ENCODE measurements around the gene TCF3. TPM values are rescaled to one million over a fixed set of nuclear protein-coding genes. Genes with fewer than 3 reads are reported as not detected.

The TCF3 gene
- total and polyA plus RNA-seq, 2 of the 8 experiments (the other 6 are each of a cell fraction or from before 2014, with no cell fraction given): 241 to 348 TPM

- no peak for TF ChIP-seq ATF2 (IDR thresholded peaks at IDR 0.05; ENCODE audit: low read length)
- TF ChIP-seq EZH2 (IDR thresholded peaks at IDR 0.05; ENCODE audit: low read depth, low read length, severe bottlenecking): no peak
- no peak for TF ChIP-seq CTCF (IDR thresholded peaks at IDR 0.05; ENCODE audit: control extremely low read depth in 1 of 3, insufficient read depth in 1 of 3, low read depth in 1 of 3, low read length in 3 of 3)
- TF ChIP-seq NRF1 (IDR thresholded peaks at IDR 0.05; ENCODE audit: low read depth, low read length): peak; percentile 67
- TF ChIP-seq CHD1 (IDR thresholded peaks at IDR 0.05; ENCODE audit: low read depth, low read length): no peak; the same call in 1 of the 2 replicates
- no peak for TF ChIP-seq SIRT6 (IDR thresholded peaks at IDR 0.05; ENCODE audit: low read length)
- TF ChIP-seq USF2 (IDR thresholded peaks at IDR 0.05; ENCODE audit: low read length): no peak
- TF ChIP-seq POLR2A (IDR thresholded peaks at IDR 0.05; ENCODE audit: control extremely low read depth in 1 of 2, low read depth in 2 of 2, low read length in 2 of 2): peak; percentile 83 to 94; a peak in 2 of 3 replicates
- peak; percentile 75 for TF ChIP-seq TBP (IDR thresholded peaks at IDR 0.05; ENCODE audit: low read depth, low read length)
- TF ChIP-seq BRCA1 (IDR thresholded peaks at IDR 0.05; ENCODE audit: low read depth, low read length): no peak
- TF ChIP-seq BACH1 (IDR thresholded peaks at IDR 0.05; ENCODE audit: low read length): peak; percentile 85
- no peak for TF ChIP-seq EP300 (IDR thresholded peaks at IDR 0.05; ENCODE audit: borderline replicate concordance in 1 of 2, low read depth in 2 of 2, low read length in 2 of 2)
- no peak for TF ChIP-seq CTBP2 (IDR thresholded peaks at IDR 0.05; ENCODE audit: borderline replicate concordance, insufficient read depth, insufficient read length, low read length)
- TF ChIP-seq MAX (IDR thresholded peaks at IDR 0.05): peak; percentile 94
Observed at GRCh38 chr19:1592024-1592754, 60.2 kb downstream of the TCF3 start (continued).

All from H1 (cell line).